Activated CD8-positive, alpha-beta T cell treated with anti-CD3 and anti-CD28 coated beads for 36 hours (primary cell): ENCODE data around the gene PCDH9. TPM values are rescaled to one million over a fixed set of nuclear protein-coding genes. Genes with fewer than 3 reads are reported as not detected.
"Not testable (repeated sequence)": the region's sequence is repeated elsewhere in the genome, so short reads cannot be mapped to it uniquely, and the experiment has no call there.

Experiments used
- ATAC-seq: fragments of 200-7000 bp; cut with Tn5 transposase; one replicate; pipeline ENCODE4 v1.10.0; 2021; ENCODE audit warnings: mild to moderate bottlenecking, moderate library complexity
- CTCF ChIA-PET: fragments of 350-600 bp; sonication (Branson Sonifier 250); formaldehyde crosslinking; loops from one replicate; lab custom pipeline; 2021; ENCODE audit warnings: antibody characterized with exemption; lab: Charles Lee
- POLR2A ChIA-PET: fragments of 350-600 bp; sonication (Branson Sonifier 250); formaldehyde crosslinking; loops from one replicate; lab custom pipeline; 2021; ENCODE audit warnings: antibody characterized with exemption; lab: Charles Lee
- DNase-seq: peaks from one replicate; pipeline ENCODE4 v3.0.0-alpha.2; 2020
- H3K27ac Mint-ChIP-seq: one replicate; pipeline ENCODE4 v1.8.0; 2021; ENCODE audit warnings: mild to moderate bottlenecking, mixed read lengths
- H3K27me3 Mint-ChIP-seq: one replicate; pipeline ENCODE4 v1.8.0; 2021; ENCODE audit warnings: mixed read lengths
- H3K36me3 Mint-ChIP-seq: one replicate; pipeline ENCODE4 v1.8.0; 2021; ENCODE audit warnings: low read depth, mixed read lengths
- H3K4me1 Mint-ChIP-seq: one replicate; pipeline ENCODE4 v1.8.0; 2021; ENCODE audit warnings: low read depth, mixed read lengths
- H3K4me3 Mint-ChIP-seq: one replicate; pipeline ENCODE4 v1.8.0; 2021; ENCODE audit warnings: mild to moderate bottlenecking, moderate library complexity, mixed read lengths
- H3K9me3 Mint-ChIP-seq: one replicate; pipeline ENCODE4 v1.8.0; 2021; ENCODE audit warnings: mixed read lengths
- intact Hi-C: fragments of 100-400 bp; cut with micrococcal nuclease; formaldehyde crosslinking; loops from one replicate; pipeline ENCODE4 v1.10.0; 2022
- total RNA-seq, 2 experiments: library from RNA; stranded (reverse); gene quantifications; one replicate each; pipeline ENCODE4 v1.2.3, GENCODE V29; 2021
- TF ChIP-seq, protein P1 (sequence below): fragments of 200-600 bp; IDR thresholded peaks from one replicate; pipeline ENCODE4 v1.8.0; 2022; ENCODE audit warnings: antibody characterized with exemption, mild to moderate bottlenecking

PCDH9 gene
- total RNA-seq, 2 experiments from 2014 or later: 0.04 to 0.14 TPM

DNA sequence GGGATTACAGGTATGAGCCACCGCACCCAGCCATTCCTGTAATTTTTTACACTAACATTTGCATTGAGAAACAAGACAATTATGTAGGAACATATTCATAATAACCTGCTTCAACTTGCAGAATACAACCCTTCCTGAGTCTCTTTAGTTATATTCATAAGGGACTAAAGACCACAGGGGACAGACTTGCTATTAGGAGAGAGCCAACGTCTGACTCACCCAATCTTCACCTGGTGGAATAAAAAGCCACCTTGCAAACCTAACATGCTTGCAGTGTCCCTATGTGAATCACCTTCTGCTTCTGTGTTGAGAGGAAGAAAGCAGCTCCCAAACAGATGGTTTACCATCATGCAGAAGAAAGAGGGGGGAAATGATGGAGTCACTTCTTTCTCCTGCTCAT, 456.1 kb downstream of the PCDH9 start:
- Mint-ChIP-seq H3K27ac (no peak overlapping the region), H3K9me3 (peaks cover 2% of the 10 kb centered on the region), H3K4me1 (no peaks in the 10 kb centered on the region), H3K27me3 (no peaks in the 10 kb centered on the region), H3K36me3 (no peaks in the 10 kb centered on the region), H3K4me3 (no peak overlapping the region)
- no peak for ATAC-seq
- ChIA-PET CTCF (no interaction called here), POLR2A (no interaction called here)
- DNase-seq: no peak
- intact Hi-C loops: no loop called here
- TF ChIP-seq, protein P1, sequence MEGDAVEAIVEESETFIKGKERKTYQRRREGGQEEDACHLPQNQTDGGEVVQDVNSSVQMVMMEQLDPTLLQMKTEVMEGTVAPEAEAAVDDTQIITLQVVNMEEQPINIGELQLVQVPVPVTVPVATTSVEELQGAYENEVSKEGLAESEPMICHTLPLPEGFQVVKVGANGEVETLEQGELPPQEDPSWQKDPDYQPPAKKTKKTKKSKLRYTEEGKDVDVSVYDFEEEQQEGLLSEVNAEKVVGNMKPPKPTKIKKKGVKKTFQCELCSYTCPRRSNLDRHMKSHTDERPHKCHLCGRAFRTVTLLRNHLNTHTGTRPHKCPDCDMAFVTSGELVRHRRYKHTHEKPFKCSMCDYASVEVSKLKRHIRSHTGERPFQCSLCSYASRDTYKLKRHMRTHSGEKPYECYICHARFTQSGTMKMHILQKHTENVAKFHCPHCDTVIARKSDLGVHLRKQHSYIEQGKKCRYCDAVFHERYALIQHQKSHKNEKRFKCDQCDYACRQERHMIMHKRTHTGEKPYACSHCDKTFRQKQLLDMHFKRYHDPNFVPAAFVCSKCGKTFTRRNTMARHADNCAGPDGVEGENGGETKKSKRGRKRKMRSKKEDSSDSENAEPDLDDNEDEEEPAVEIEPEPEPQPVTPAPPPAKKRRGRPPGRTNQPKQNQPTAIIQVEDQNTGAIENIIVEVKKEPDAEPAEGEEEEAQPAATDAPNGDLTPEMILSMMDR: no peak

DNA sequence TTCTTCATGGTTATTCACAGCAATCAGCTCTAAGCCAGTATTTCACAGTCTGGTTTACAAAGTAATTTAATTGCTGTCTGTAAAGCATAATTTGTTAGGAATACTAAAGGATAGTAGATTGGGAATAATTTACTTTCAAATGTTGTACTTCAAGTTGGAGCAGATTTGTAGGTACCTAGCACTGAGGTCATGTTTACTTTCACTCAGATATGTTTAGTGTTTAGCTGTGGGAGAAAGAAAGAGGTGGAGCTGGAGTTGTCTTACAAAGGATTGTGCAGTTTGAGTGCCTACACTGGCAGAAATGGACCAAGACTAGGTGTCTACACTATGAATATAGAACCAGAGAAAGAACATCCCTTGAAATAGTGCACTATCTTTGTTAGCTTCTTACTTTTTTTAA, 464.6 kb downstream of the PCDH9 start:
- ChIA-PET CTCF (interaction anchor here (0.9 kb wide), 1 partner anchor 9 kb away, joined by 3 read pairs; no protein-coding TSS in a partner anchor), POLR2A (no interaction called here)
- Mint-ChIP-seq H3K36me3 (peaks cover 3% of the 10 kb centered on the region), H3K4me3 (no peak overlapping the region), H3K27ac (no peak overlapping the region), H3K4me1 (no peaks in the 10 kb centered on the region), H3K9me3 (peaks cover 9% of the 10 kb centered on the region), H3K27me3 (no peaks in the 10 kb centered on the region)
- ATAC-seq: no peak
- TF ChIP-seq, protein P1: no peak
- intact Hi-C loops: no loop called here
- no peak for DNase-seq

DNA sequence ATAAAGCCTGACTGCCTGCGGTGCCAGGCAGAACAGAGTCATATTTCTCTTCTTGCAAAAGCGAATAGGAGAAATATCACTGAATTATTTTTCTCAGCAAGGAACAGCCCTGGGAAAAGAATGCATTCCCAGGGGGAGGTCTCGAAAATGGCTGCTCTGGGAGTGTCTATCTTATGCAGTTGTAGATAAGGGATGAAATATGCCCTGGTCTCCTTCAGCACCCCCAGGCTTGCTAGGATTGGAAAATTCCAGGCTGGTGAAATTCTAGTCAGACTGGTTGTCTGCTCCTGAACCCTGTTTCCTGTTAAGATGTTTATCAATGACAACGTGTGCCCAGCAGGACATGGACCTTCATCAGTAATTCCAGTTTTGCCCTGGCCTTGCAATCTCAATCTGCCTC, 469.5 kb downstream of the PCDH9 start:
- intact Hi-C loops, H3K4me3 Mint-ChIP-seq, CTCF ChIA-PET: not testable (repeated sequence)

DNA sequence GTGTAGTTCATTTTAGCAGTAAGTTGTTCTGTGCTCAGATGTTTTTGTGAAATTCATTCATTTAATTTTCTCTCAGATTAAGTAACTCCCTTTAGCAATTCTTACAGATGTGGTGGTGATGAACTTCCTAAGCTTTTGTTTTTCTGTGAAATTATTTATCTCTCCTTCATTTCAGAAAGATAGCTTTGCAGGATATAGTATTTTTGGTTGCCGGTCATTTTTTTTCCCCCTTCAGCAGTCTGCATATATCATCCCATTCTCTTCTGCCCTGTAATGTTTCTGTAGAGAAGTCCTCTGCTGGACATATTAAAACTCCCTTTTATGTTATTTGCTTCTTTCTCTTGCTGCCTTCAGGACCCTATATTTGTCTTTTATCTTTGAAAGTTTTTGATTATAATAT, 470.2 kb downstream of the PCDH9 start:
- no peak overlapping the region for H3K4me3 Mint-ChIP-seq
- no peaks in the 10 kb centered on the region for H3K4me1 Mint-ChIP-seq
- no peak overlapping the region for H3K27ac Mint-ChIP-seq
- ChIA-PET CTCF (no interaction called here), POLR2A (no interaction called here)
- H3K27me3 Mint-ChIP-seq: no peaks in the 10 kb centered on the region
- TF ChIP-seq, protein P1: no peak
- intact Hi-C loops: no loop called here
- H3K36me3 Mint-ChIP-seq: peaks cover 3% of the 10 kb centered on the region
- H3K9me3 Mint-ChIP-seq: peaks cover 15% of the 10 kb centered on the region
- ATAC-seq (no peak), DNase-seq (no peak)

More for the DNA sequence above, 469.5 kb downstream of the PCDH9 start:
- POLR2A ChIA-PET, H3K27ac Mint-ChIP-seq, H3K27me3 Mint-ChIP-seq, H3K36me3 Mint-ChIP-seq, ATAC-seq, H3K4me1 Mint-ChIP-seq, DNase-seq: not testable (repeated sequence)
- peaks cover 16% of the 10 kb centered on the region for H3K9me3 Mint-ChIP-seq

DNA sequence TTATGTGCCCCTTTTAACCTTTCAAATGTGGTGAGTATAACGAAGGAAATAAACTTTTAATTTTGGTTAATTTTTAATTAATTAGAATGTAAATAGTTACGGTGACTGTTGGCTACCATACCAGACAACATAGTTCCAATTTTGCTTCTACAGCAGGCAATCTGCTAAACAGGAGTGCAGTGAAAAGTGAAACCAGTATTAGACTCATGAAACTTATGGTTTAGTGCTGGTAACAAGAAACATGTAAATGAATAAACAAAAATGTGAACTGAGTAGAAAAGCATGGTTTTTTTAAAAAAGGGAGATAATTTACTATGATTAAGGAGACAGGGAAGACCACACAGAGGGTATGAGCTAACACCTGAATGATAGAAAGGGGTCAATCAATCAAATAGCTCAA, 478.4 kb downstream of the PCDH9 start:
- Mint-ChIP-seq H3K9me3 (peaks cover 8% of the 10 kb centered on the region), H3K36me3 (no peaks in the 10 kb centered on the region), H3K27me3 (no peaks in the 10 kb centered on the region), H3K4me1 (peaks cover 2% of the 10 kb centered on the region), H3K4me3 (no peak overlapping the region), H3K27ac (no peak overlapping the region)
- ATAC-seq (no peak), DNase-seq (no peak)
- CTCF ChIA-PET: no interaction called here
- intact Hi-C loops: no loop called here
- TF ChIP-seq, protein P1: no peak
- POLR2A ChIA-PET: no interaction called here

DNA sequence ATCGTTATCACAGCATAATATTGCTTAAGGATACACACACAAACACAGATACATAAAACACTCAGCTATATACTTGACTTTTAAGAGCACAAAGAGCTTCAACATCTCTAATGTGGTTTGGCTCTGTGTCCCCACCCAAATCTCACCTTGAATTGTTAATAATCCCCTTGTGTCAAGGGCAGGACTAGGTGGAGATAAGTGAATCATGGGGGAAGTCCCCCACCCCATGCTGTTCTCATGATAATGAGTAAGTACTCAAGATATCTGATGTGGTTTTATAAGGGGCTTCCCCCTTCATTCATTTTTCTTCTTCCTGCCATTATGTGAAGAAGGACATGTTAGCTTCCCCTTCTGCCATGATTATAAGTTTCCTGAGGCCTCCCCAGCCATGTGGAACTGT, 481.4 kb downstream of the PCDH9 start:
- DNase-seq (peak; percentile 49), ATAC-seq (peak; percentile 73)
- TF ChIP-seq, protein P1: no peak
- peaks cover 8% of the 10 kb centered on the region for H3K9me3 Mint-ChIP-seq
- H3K27ac Mint-ChIP-seq: no peak overlapping the region
- H3K4me1 Mint-ChIP-seq: peaks cover 2% of the 10 kb centered on the region
- no peaks in the 10 kb centered on the region for H3K36me3 Mint-ChIP-seq
- intact Hi-C loops: no loop called here
- H3K4me3 Mint-ChIP-seq: no peak overlapping the region
- no peaks in the 10 kb centered on the region for H3K27me3 Mint-ChIP-seq
- ChIA-PET CTCF (no interaction called here), POLR2A (no interaction called here)
